SK-N-MC (cell line): ENCODE results near the gene PEAK1.

Experiments
- EZH2 ChIP-seq: fragments of 200-600 bp; sonication (generic); IDR thresholded peaks from one replicate; pipeline ENCODE4 v1.6.1; 2017; ENCODE audit warnings: antibody characterized with exemption
- POLR2AphosphoS5 ChIP-seq: IDR thresholded peaks from 2 replicates; pipeline ENCODE4 v1.6.1; 2012; ENCODE audit warnings: mild to moderate bottlenecking, low read depth, low read length, borderline replicate concordance

DNA sequence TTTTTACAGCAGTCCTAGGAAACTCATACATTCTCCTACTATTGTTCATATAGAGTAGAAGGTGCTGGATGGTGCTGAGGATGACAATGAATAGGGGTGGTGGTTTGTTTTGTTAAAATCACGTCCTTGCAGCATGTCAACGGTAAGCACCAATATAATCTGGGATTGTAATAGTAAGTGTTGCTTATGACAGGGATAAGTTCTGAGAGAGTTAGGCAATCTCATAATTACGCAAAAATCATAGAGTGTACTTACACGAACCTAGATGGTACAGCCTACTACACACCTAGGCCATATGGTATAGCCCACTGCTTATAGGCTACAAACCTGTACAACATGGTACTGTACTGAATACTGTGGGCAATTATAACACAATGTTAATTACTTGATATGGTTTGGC is 284.7 kb downstream of the PEAK1 start:
- TF ChIP-seq POLR2AphosphoS5: no peak
- TF ChIP-seq EZH2: no peak
